ENCODE data around the gene ATRNL1.

ATRNL1 gene

GRCh38 chr10:115915429-115915828, 822.3 kb downstream of the ATRNL1 start:
- no peak for TF ChIP-seq LEF1 (IDR thresholded peaks at IDR 0.05; ENCODE audit: borderline replicate concordance)
- no peak for TF ChIP-seq L3MBTL2 (conservative IDR thresholded peaks at IDR 0.05)
- TF ChIP-seq CTBP1 (IDR thresholded peaks at IDR 0.05; ENCODE audit: borderline replicate concordance): no peak
- TF ChIP-seq ZNF384 (IDR thresholded peaks at IDR 0.05): no peak
- TF ChIP-seq NFRKB (IDR thresholded peaks at IDR 0.05): no peak
- no peak for TF ChIP-seq ELF4 (IDR thresholded peaks at IDR 0.05)
- TF ChIP-seq SP1 (IDR thresholded peaks at IDR 0.05): no peak
- no peak for TF ChIP-seq FOXA1 (IDR thresholded peaks at IDR 0.05)
- no peak for TF ChIP-seq HDGF (IDR thresholded peaks at IDR 0.05; ENCODE audit: borderline replicate concordance)
- ChIA-PET POLR2A (no interaction called here), CTCF (no interaction called here)
- no peak for DNase-seq (ENCODE audit: extremely low spot score)

GRCh38 chr10:115918812-115919211, 825.6 kb downstream of the ATRNL1 start:
- TF ChIP-seq NFRKB (IDR thresholded peaks at IDR 0.05) (no peak), ARNT (IDR thresholded peaks at IDR 0.05) (no peak), CTBP1 (IDR thresholded peaks at IDR 0.05; ENCODE audit: borderline replicate concordance) (no peak), SP1 (IDR thresholded peaks at IDR 0.05) (no peak), LEF1 (IDR thresholded peaks at IDR 0.05; ENCODE audit: borderline replicate concordance) (no peak), TARDBP (IDR thresholded peaks at IDR 0.05) (no peak), FOXM1 (IDR thresholded peaks at IDR 0.05; ENCODE audit: borderline replicate concordance) (no peak), HDGF (IDR thresholded peaks at IDR 0.05; ENCODE audit: borderline replicate concordance) (no peak)
- TF ChIP-seq, protein P1, sequence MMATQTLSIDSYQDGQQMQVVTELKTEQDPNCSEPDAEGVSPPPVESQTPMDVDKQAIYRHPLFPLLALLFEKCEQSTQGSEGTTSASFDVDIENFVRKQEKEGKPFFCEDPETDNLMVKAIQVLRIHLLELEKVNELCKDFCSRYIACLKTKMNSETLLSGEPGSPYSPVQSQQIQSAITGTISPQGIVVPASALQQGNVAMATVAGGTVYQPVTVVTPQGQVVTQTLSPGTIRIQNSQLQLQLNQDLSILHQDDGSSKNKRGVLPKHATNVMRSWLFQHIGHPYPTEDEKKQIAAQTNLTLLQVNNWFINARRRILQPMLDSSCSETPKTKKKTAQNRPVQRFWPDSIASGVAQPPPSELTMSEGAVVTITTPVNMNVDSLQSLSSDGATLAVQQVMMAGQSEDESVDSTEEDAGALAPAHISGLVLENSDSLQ (IDR thresholded peaks at IDR 0.05): no peak
- no peak for DNase-seq (ENCODE audit: extremely low spot score)
- ChIA-PET CTCF (no interaction called here), POLR2A (no interaction called here)

DNA sequence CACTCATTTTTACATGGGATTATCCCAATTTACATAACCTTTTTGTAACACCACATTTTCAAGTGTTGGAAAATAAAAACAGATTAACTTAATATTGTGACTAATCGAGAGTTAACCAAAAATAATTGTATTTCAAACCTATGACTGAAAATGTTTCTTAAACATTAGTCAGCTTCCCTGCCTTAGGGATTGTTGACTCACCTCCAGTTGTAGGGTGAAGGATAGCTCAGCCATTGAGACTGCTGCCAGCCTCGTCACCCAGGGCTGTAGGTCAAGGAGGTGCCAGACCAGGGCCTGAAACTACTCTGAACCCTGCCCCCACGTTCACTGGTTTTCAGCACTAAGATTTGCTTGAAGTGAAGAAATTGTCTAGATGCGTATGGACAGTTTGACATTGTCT, 828.6 kb downstream of the ATRNL1 start:
- CTCF ChIA-PET: no interaction called here
- TF ChIP-seq ZNF384 (IDR thresholded peaks at IDR 0.05): no peak
- TF ChIP-seq NFRKB (IDR thresholded peaks at IDR 0.05): no peak
- no peak for TF ChIP-seq CTBP1 (IDR thresholded peaks at IDR 0.05; ENCODE audit: borderline replicate concordance)
- TF ChIP-seq ELF4 (IDR thresholded peaks at IDR 0.05): no peak
- TF ChIP-seq SUZ12 (IDR thresholded peaks at IDR 0.05): no peak
- no peak for TF ChIP-seq HDGF (IDR thresholded peaks at IDR 0.05; ENCODE audit: borderline replicate concordance)
- TF ChIP-seq BHLHE40 (IDR thresholded peaks at IDR 0.05; ENCODE audit: borderline replicate concordance): no peak
- TF ChIP-seq ARNT (IDR thresholded peaks at IDR 0.05): no peak
- TF ChIP-seq FOXM1 (IDR thresholded peaks at IDR 0.05; ENCODE audit: borderline replicate concordance): no peak
- no peak for TF ChIP-seq FOXK2 (IDR thresholded peaks at IDR 0.05)
- no peak for TF ChIP-seq L3MBTL2 (conservative IDR thresholded peaks at IDR 0.05)
- no peak for TF ChIP-seq LEF1 (IDR thresholded peaks at IDR 0.05; ENCODE audit: borderline replicate concordance)
- POLR2A ChIA-PET: no interaction called here
- no peak for DNase-seq (ENCODE audit: extremely low spot score)

DNA sequence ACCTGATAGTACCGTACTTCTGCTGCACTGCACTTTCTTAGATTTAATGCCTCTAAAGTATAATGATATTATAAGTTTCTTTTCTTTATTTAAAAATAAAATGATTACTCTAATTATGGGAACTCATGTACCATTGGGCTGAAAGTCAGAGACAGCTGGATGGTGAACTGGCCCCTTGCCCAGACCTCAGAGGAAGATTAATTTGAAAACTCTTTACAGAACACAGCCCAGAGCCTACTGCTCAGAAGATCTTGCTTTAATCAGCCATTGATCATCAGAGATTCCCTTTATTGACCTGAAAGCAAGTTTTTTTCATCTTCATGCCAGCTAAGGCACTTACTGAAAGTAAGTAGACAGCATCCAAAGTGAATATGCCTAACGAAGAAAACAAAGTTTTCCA, 838.1 kb downstream of the ATRNL1 start:
- no peak for DNase-seq (ENCODE audit: extremely low spot score)
- ChIA-PET POLR2A (no interaction called here), CTCF (no interaction called here)
- no peak for TF ChIP-seq FOXA1 (IDR thresholded peaks at IDR 0.05)
- no peak for TF ChIP-seq L3MBTL2 (conservative IDR thresholded peaks at IDR 0.05)
- TF ChIP-seq FOXM1 (IDR thresholded peaks at IDR 0.05; ENCODE audit: borderline replicate concordance): no peak
- TF ChIP-seq CTBP1 (IDR thresholded peaks at IDR 0.05; ENCODE audit: borderline replicate concordance): no peak
- TF ChIP-seq SUZ12 (IDR thresholded peaks at IDR 0.05): no peak
- no peak for TF ChIP-seq ELF4 (IDR thresholded peaks at IDR 0.05)
- TF ChIP-seq BHLHE40 (IDR thresholded peaks at IDR 0.05; ENCODE audit: borderline replicate concordance): no peak
- no peak for TF ChIP-seq LEF1 (IDR thresholded peaks at IDR 0.05; ENCODE audit: borderline replicate concordance)
- TF ChIP-seq ARNT (IDR thresholded peaks at IDR 0.05): no peak
- no peak for TF ChIP-seq ZNF384 (IDR thresholded peaks at IDR 0.05)
- TF ChIP-seq FOXK2 (IDR thresholded peaks at IDR 0.05): no peak
- TF ChIP-seq NFRKB (IDR thresholded peaks at IDR 0.05): no peak
- no peak for TF ChIP-seq HDGF (IDR thresholded peaks at IDR 0.05; ENCODE audit: borderline replicate concordance)
- TF ChIP-seq, protein P1 (IDR thresholded peaks at IDR 0.05): no peak
- TF ChIP-seq SP1 (IDR thresholded peaks at IDR 0.05): no peak

DNA sequence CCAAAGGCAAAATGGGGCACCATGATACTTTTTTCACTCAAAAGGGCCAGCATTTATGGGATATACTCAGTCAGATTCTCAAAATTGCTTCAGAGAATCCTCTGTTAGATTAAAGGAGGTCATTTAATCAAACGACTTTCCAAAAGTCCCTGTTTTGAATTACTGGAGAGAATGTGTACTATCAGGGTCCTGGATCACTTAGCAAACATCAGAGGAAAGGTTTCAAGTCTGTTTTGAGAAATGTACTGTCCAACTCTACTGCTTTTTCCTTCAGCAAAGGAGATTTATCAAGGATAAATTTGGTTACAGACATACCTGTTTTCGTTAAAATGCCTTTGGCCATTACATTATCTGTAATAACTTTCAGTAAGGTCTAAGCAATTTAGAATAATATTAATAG, 838.9 kb downstream of the ATRNL1 start:
- ChIA-PET POLR2A (no interaction called here), CTCF (no interaction called here)
- TF ChIP-seq ZNF384 (IDR thresholded peaks at IDR 0.05) (no peak), LEF1 (IDR thresholded peaks at IDR 0.05; ENCODE audit: borderline replicate concordance) (no peak), ARNT (IDR thresholded peaks at IDR 0.05) (no peak), BHLHE40 (IDR thresholded peaks at IDR 0.05; ENCODE audit: borderline replicate concordance) (no peak), NFRKB (IDR thresholded peaks at IDR 0.05) (no peak), FOXA1 (IDR thresholded peaks at IDR 0.05) (no peak), FOXK2 (IDR thresholded peaks at IDR 0.05) (no peak), CTBP1 (IDR thresholded peaks at IDR 0.05; ENCODE audit: borderline replicate concordance) (no peak), ELF4 (IDR thresholded peaks at IDR 0.05) (no peak), SP1 (IDR thresholded peaks at IDR 0.05) (no peak), TARDBP (IDR thresholded peaks at IDR 0.05) (no peak), FOXM1 (IDR thresholded peaks at IDR 0.05; ENCODE audit: borderline replicate concordance) (no peak), SUZ12 (IDR thresholded peaks at IDR 0.05) (no peak), HDGF (IDR thresholded peaks at IDR 0.05; ENCODE audit: borderline replicate concordance) (no peak), L3MBTL2 (conservative IDR thresholded peaks at IDR 0.05) (no peak)
- TF ChIP-seq, protein P1 (IDR thresholded peaks at IDR 0.05): no peak
- no peak for DNase-seq (ENCODE audit: extremely low spot score)

DNA sequence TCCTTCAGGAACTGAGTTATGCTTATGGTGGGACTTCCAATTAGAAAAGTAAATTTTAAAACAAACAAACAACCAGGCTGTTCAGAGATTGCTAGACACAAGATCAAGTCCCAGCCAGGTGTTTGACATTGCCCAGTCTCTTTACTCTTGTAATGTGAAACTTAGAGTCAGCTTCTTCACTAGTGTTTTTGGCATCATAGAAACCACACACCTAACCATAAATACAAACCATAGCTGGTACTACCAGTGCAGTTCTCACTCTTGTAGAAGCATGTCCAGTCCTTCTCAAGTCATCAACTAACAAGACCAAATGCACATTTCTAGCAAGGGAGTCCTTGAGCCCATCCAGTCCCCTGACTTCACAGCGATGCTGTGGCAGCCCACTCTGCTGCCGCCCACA, 839.9 kb downstream of the ATRNL1 start:
- ChIA-PET POLR2A (no interaction called here), CTCF (no interaction called here)
- no peak for TF ChIP-seq SP1 (IDR thresholded peaks at IDR 0.05)
- TF ChIP-seq CTBP1 (IDR thresholded peaks at IDR 0.05; ENCODE audit: borderline replicate concordance): no peak
- no peak for TF ChIP-seq BHLHE40 (IDR thresholded peaks at IDR 0.05; ENCODE audit: borderline replicate concordance)
- TF ChIP-seq ZNF384 (IDR thresholded peaks at IDR 0.05): no peak
- no peak for TF ChIP-seq NFRKB (IDR thresholded peaks at IDR 0.05)
- TF ChIP-seq TARDBP (IDR thresholded peaks at IDR 0.05): no peak
- no peak for TF ChIP-seq ELF4 (IDR thresholded peaks at IDR 0.05)
- TF ChIP-seq LEF1 (IDR thresholded peaks at IDR 0.05; ENCODE audit: borderline replicate concordance): no peak
- no peak for DNase-seq (ENCODE audit: extremely low spot score)
